ENCODE data around the gene ZDHHC22.

- TF ChIP-seq CTCF (IDR thresholded peaks at IDR 0.05; ENCODE audit: insufficient read depth, low read length, poor library complexity, severe bottlenecking): no peak
- TF ChIP-seq EZH2phosphoT487 (conservative IDR thresholded peaks at IDR 0.05; ENCODE audit: low read length): no peak
Observed at GRCh38 chr14:77114609-77115008, 27.0 kb downstream of the ZDHHC22 start.
